ENCODE results near the gene SMG6.
"Not testable (repeated sequence)": the region's sequence is repeated elsewhere in the genome, so short reads cannot be mapped to it uniquely, and the experiment has no call there.

SMG6 gene

GRCh38 chr17:2202996-2203575 lies 100.5 kb downstream of the SMG6 start:
- DNase-seq (ENCODE audit: low read depth), result no peak

GRCh38 chr17:2202302-2202995 lies 101.1 kb downstream of the SMG6 start:
- no peak for DNase-seq (ENCODE audit: low read depth)

DNA sequence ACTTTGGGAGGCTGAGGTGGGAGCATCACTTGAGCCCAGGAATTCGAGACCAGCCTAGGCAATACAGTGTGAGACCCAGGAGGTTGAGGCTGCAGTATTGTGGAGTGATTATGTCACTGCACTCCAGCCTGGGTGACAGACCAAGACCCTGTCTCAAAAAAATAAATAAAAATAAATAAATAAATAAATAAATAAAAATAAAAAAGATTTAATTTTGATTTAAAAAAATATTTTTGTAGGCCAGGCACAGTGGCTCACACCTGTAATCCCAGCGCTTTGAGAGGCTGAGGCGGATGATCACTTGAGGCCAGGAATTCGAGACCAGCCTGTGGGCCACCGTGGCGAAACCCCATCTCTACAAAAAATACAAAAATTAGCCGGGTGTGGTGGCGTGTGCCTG lies 104.2 kb downstream of the SMG6 start:
- not testable (repeated sequence) for DNase-seq (ENCODE audit: low read depth)

DNA sequence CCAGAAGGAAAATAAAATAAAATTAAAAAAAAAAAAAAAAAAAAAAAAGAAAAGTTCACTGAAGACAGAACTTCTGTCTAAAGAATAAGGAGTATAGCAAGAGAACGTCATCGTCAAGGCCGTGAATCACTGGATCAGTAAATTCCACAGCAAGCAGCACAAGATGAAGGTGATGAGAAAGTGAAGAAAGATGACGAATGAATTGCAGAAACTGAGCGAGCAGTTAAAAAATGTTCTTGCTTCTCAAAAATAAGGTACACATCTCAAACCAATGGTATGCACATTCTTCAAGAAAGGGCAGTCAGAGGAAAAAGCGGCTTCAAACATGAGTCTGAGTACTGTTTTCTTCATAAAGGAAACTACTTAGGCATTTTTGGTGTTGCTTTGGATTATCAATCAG lies 104.7 kb downstream of the SMG6 start:
- DNase-seq (ENCODE audit: low read depth), result no peak

- DNase-seq (ENCODE audit: low read depth), result no peak
These were observed 106.3 kb downstream of the SMG6 start for GRCh38 chr17:2197271-2197670.

DNA sequence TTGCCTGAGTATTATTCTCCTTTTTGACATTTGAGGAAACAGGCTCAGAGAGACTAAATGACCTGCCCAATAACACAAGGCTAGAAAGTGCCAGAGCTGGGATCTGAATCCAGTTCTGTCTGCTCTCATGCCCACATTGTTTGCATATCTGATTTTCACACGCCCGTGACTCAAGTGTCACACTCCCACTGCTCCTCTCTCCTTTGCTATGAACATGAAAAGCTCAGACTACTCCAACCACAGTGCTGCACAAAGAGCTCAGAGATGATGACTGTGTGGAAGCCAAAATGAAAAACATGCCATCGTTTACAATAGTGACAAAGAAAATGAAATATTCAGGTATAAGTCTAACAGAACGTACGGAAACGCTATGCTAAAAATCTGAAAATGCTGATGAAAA lies 107.9 kb downstream of the SMG6 start:
- DNase-seq (ENCODE audit: low read depth), result no peak

- DNase-seq (ENCODE audit: low read depth), result no peak
These were observed 108.7 kb downstream of the SMG6 start for GRCh38 chr17:2194889-2195335.

DNA sequence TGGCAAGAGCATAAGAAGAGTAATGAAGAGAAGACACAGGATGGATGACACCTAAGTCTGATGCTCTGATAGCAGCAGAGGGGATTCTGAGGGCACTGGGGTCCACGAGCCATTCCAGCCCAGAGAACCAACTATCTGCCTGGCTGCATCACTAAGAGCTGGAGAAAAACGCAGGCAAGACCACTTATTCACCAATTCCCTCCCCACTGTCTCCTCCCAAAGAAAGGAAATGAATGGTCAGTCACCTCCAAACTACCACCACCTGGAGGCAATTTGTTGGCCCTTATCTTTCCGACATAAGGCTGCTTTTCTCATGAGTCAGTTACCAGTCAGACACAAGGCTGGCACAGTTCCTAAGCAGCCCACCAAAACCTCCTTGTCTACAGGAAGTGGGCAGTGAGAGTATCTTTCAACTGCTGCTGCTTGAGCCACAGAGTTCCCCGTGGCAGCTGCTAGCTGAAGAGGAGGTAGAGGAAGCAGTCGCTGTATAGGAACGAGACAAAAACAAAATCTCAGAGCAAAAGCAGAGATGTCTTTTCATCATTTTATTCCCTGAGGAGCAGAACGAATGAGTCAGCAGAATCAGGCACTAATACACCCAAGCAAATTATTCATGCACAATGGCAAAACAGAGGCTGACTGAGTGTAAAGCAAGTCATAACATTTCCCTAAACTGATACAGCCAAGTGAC lies 111.1 kb downstream of the SMG6 start:
- DNase-seq (ENCODE audit: low read depth), result no peak

DNA sequence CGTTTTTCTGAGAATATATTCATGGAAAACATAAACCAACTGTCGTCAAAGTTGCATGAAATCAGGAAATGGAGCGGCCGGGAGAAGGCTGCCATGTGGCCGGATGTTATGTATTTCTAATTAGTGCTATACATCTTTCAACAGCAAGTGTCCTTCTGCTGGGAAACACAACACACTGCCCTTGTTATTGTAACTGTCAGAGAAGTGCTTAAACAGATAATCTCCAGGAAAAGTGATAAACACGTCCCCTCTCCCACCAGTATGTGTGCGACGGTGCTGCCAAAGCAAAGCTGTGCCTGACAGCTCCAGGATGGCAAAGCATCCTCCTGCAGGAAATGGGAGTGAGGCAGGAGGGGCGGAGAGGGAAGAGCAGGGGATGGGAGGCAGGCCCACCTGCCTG lies 111.8 kb downstream of the SMG6 start:
- no peak for DNase-seq (ENCODE audit: low read depth)

DNA sequence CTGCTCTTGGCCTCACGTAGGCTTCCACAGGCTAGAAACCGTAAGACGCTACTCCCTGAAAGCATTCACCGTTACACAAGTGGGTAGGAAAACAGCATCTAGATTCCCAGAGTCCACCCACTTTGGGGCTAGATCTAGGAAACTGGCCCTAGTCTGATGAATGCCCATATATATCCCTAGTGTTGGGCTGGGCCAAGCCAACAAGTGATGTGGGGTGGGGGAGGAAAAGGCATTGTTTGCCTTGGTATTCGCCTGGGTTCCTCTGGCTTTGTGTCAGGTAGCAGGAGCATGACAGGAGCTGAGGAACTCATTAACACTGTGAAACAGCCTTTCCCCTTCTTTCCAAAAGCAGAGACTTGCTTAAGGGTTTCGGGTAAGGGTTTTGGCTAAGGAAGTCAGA lies 112.4 kb downstream of the SMG6 start:
- DNase-seq (ENCODE audit: low read depth), result no peak

GRCh38 chr17:2190014-2190413 lies 113.6 kb downstream of the SMG6 start:
- DNase-seq (ENCODE audit: low read depth), result no peak

- no peak for DNase-seq (ENCODE audit: low read depth)
These were observed 114.5 kb downstream of the SMG6 start for GRCh38 chr17:2188971-2189630.

GRCh38 chr17:2187758-2188157 lies 115.8 kb downstream of the SMG6 start:
- no peak for DNase-seq (ENCODE audit: low read depth)

- no peak for DNase-seq (ENCODE audit: low read depth)
These were observed 116.6 kb downstream of the SMG6 start for GRCh38 chr17:2186937-2187336.

GRCh38 chr17:2184993-2185931 lies 118.3 kb downstream of the SMG6 start:
- no peak for DNase-seq (ENCODE audit: low read depth)

GRCh38 chr17:2183346-2183745 lies 120.2 kb downstream of the SMG6 start:
- no peak for DNase-seq (ENCODE audit: low read depth)

DNA sequence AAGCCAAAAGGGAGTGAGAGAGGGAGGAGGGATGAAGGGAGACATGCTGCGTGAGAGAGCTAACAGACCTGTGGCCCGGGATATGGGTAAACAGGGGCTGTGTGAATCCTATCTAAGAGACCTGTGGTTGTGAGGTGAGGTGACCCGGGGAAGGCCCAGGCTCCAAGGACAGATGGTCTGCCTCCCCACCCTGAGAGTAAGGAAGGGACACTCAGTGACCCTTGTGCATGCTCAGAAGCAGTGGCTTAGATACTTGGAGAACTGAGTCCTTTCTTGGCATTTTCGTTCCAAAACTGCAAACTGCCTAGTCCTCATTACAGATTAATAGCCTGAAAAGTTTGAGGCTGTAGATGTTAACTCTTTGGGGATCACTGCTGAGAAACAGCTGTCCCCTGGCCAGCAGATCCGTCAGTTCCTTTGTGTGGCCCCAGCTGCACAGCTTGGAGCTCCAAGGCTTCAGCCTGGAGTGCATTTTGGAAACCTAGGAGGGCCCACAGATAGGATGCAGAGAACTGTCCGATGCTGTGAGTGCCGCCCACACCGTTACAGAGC lies 121.6 kb downstream of the SMG6 start:
- no peak for DNase-seq (ENCODE audit: low read depth)

DNA sequence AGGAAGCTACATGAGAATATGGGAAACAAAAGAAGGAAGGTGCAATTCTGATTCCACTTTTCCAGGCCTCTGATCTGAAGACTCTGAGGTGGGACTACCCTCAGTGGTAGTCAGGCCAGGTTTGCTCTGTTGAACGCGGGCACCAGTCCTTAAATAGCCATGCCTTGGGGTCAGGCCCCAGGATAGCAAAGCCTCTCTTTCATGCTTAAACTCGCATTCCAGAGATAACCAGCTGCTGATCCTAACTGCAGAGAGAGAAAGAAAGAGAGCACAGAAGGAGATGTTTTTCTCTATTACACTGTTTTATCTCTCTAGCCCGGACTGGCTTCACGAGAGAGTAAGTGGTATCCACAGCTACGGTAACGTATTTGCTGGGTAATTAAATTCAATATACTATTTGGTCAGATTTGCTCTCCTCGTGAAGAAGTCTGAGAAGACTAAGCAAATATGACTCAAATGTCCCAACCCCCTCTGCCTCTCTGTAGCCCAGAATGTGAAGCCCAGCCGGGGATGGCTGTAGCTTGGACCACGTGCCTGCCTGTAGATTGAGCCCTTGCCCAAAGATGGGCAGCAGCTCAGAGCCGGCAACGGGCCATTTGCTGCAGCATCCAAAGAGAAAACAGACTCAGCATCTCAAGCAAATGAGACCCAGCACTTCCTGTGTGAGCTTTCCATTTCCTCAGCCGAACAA lies 122.2 kb downstream of the SMG6 start:
- DNase-seq (ENCODE audit: low read depth), result no peak

GRCh38 chr17:2180768-2181167 lies 122.8 kb downstream of the SMG6 start:
- no peak for DNase-seq (ENCODE audit: low read depth)

- no peak for DNase-seq (ENCODE audit: low read depth)
These were observed 123.8 kb downstream of the SMG6 start for GRCh38 chr17:2179615-2180295.

Data from T-helper 22 cell (primary cell).